HG02840 (cell line): ENCODE data around the gene MARS2.
"Not testable (repeated sequence)": the region's sequence is repeated elsewhere in the genome, so short reads cannot be mapped to it uniquely, and the experiment has no call there.

Source experiments
- ATAC-seq: cut with Tn5 transposase; IDR thresholded peaks from one replicate; pipeline ENCODE4 v1.9.1; 2021; ENCODE audit warnings: mild to moderate bottlenecking, moderate library complexity, moderate number of reproducible peaks; ENCODE audit not compliant: unreplicated experiment, low FRiP score

Gene MARS2

GRCh38 chr2:197705912-197706838 lies 1.0 kb downstream of the MARS2 start:
- no peak for ATAC-seq

- ATAC-seq = no peak
Observed at GRCh38 chr2:197706839-197707207, 1.7 kb downstream of the MARS2 start.

DNA sequence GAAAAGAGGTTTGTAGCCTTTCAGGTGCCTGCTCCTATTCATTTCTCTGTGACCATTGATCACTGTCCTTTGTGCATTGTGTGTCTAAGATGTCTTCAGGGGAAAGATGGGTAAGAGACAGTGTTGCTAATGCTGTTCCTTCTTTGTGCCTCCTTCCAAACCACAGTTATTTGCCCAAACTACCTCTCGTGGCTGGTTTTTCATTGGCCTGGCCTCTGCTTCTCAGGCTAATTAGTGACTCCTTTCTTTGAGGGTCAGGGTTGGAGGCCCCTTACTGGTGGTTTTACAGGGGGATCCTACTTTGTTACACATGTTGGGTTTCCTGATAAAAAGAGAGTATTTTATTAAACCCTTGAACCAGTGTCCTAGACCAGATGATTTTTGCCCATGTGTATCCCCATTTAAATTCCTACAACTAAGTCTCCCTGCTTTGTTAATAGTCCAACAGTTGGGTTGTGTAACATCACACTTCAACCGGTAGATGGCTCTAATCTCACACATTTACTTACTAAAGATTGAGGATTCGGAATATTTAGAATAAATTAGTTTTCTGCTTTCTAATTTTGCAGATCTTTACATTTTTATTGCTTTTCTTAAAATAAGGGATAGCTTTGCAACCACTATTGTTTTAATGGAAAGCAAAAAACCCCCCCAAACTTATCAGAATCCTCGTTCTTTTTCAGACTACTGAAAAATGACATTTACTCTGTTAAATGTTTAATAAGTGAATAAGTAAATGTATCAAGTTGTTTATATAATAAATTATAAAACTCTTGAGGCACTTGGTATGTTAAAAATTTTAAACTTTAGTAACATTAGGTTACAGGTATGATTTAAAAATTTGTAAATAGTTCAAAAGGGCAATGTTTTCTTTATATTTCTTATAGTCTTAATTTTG lies 2.4 kb downstream of the MARS2 start:
- no peak for ATAC-seq

DNA sequence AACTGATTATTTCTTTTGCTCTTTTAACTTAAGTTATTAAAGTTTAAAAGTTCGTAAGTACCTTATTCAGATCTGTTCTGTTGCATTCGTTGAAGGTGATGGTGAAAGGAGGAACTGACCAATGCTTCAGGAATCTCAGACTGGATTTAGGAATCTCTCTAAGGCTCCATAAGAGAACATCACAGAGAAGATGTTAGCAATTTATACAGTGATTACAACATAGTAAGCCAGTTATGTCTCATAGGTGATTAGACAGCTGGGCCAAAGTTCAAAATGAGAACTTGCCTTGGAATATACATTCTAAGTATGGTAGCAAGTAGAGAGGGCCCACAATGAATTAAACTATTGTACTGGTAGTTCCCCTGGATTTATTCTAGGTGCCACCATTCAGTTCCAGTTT lies 3.2 kb downstream of the MARS2 start:
- ATAC-seq = no peak

GRCh38 chr2:197709140-197709539 lies 4.0 kb downstream of the MARS2 start:
- ATAC-seq = not testable (repeated sequence)

DNA sequence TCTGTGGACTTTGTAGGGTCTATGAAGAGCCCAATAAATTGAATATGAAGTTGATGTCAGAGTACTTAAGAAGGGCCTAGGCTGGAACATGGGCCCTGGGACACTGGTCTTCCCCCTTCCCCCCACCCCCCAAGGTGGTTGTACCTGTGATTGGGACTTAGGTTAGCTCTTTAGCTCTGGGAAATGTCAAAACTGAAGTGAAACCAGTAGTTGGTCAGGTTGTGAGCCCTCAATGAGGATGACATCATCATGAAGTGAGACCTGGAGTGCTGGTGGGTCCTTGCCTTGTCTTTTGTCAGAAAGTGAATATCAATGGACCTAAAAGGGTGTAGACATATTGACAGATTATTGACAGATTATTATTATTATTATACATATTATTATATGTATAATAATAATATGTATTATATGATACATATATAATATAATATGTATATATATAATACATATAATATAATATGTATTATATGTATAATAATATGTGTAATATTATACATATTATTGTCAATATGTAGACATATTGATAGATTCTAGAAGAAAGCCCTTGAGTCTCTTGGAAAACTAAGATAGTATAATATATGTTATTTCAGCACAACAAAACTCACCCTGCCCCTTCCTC lies 5.4 kb downstream of the MARS2 start:
- ATAC-seq = peak; percentile 56

- no peak for ATAC-seq
Observed at GRCh38 chr2:197711578-197711977, 6.4 kb downstream of the MARS2 start.

GRCh38 chr2:197713271-197713670 lies 8.1 kb downstream of the MARS2 start:
- no peak for ATAC-seq

- no peak for ATAC-seq
Observed at GRCh38 chr2:197717863-197718262, 12.7 kb downstream of the MARS2 start.

DNA sequence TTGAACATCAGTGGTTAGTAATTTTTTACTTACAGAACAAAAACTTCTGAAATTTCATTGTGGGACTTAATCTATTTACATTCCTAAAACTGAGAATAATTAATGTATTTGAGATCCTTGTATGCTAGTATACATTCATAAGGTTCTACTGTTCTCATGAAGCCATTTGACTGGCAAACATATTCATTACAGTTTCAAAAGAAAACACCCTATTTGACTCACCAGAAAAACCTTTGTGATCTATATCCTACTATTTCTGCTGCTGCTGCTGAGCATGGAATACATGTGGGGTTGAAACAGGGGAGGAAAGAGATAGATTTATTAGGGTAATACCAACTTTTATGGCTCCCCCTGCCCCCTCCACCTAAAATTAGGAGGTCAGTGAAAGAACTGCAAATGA lies 21.8 kb downstream of the MARS2 start:
- ATAC-seq = no peak

GRCh38 chr2:197728555-197729544 lies 23.7 kb downstream of the MARS2 start:
- not testable (repeated sequence) for ATAC-seq

GRCh38 chr2:197740200-197740599 lies 35.0 kb downstream of the MARS2 start:
- ATAC-seq = no peak
